ENCODE measurements around the gene ZDHHC8. TPM values are rescaled to one million over a fixed set of nuclear protein-coding genes. Genes with fewer than 3 reads are reported as not detected.

Gene ZDHHC8, protein sequence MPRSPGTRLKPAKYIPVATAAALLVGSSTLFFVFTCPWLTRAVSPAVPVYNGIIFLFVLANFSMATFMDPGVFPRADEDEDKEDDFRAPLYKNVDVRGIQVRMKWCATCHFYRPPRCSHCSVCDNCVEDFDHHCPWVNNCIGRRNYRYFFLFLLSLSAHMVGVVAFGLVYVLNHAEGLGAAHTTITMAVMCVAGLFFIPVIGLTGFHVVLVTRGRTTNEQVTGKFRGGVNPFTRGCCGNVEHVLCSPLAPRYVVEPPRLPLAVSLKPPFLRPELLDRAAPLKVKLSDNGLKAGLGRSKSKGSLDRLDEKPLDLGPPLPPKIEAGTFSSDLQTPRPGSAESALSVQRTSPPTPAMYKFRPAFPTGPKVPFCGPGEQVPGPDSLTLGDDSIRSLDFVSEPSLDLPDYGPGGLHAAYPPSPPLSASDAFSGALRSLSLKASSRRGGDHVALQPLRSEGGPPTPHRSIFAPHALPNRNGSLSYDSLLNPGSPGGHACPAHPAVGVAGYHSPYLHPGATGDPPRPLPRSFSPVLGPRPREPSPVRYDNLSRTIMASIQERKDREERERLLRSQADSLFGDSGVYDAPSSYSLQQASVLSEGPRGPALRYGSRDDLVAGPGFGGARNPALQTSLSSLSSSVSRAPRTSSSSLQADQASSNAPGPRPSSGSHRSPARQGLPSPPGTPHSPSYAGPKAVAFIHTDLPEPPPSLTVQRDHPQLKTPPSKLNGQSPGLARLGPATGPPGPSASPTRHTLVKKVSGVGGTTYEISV
- total RNA-seq: 10 to 100 TPM; 64.0 to 75.6 (median 65.3) TPM
- total RNA-seq (2013): 13.7 TPM

DNA sequence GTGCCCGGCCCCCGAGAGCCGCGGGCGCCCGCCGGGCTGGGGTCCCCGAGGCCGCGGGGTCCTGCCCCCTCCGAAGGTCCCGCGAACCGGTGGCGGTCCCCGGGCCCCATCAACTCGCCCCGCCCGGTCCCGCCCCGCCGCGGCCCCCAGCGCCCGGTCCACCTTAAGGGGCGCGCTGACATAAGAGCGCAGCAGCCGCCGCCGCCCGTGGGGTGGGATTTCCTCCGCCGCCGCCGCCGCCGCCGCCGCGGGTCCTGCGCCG, at the start of gene ZDHHC8:
Gene ZDHHC8, plus strand, starts transcription at position 208 of the 262 bp plus-strand sequence. CDS start 144 bp downstream, outside the sequence.
- peak within 1 kb of the TSS; percentile 66 for H3K4me3 ChIP-seq (ENCODE audit: low read length)
- intact Hi-C loops (cut with micrococcal nuclease): loop anchor here (2.0 kb wide), 1 partner anchor 15 kb away; the partner anchor contains the start of genes RANBP1 and TRMT2A
- TF ChIP-seq, protein P1, sequence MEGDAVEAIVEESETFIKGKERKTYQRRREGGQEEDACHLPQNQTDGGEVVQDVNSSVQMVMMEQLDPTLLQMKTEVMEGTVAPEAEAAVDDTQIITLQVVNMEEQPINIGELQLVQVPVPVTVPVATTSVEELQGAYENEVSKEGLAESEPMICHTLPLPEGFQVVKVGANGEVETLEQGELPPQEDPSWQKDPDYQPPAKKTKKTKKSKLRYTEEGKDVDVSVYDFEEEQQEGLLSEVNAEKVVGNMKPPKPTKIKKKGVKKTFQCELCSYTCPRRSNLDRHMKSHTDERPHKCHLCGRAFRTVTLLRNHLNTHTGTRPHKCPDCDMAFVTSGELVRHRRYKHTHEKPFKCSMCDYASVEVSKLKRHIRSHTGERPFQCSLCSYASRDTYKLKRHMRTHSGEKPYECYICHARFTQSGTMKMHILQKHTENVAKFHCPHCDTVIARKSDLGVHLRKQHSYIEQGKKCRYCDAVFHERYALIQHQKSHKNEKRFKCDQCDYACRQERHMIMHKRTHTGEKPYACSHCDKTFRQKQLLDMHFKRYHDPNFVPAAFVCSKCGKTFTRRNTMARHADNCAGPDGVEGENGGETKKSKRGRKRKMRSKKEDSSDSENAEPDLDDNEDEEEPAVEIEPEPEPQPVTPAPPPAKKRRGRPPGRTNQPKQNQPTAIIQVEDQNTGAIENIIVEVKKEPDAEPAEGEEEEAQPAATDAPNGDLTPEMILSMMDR (IDR thresholded peaks at IDR 0.05): no peak
- H3K9me3 ChIP-seq (ENCODE audit: control insufficient read depth, insufficient read depth, low read length): no peaks in the 10 kb centered on the region
- H3K27ac Mint-ChIP-seq: peak within 1 kb of the TSS in 1 of 2 donors; percentile 35
- WGBS (ENCODE audit: insufficient coverage): 0% methylated on average over 43 of the region's 43 CpGs
- H3K27ac ChIP-seq (ENCODE audit: low read length): peak within 1 kb of the TSS; percentile 67
- no peaks in the 10 kb centered on the region for H3K36me3 Mint-ChIP-seq
- peaks cover 46% of the 10 kb centered on the region for H3K4me1 ChIP-seq (ENCODE audit: control insufficient read depth, insufficient read depth, low read length)
- H3K27me3 Mint-ChIP-seq (ENCODE audit: low read depth in 2 of 2): no peaks in the 10 kb centered on the region
- H3K4me1 Mint-ChIP-seq: peaks cover 0 to 25% of the 10 kb centered on the region in 2 donors
- no peaks in the 10 kb centered on the region for H3K27me3 ChIP-seq (ENCODE audit: control insufficient read depth, insufficient read depth, low read length)
- peak within 1 kb of the TSS; percentile 74 for H3K4me3 Mint-ChIP-seq
- DNase-seq (peak; percentile 29 to 68), ATAC-seq (peak; percentile 74 to 80 (median 77))
- H3K36me3 ChIP-seq (ENCODE audit: control insufficient read depth, insufficient read depth, low read length): no peaks in the 10 kb centered on the region
- H3K9me3 Mint-ChIP-seq: no peaks in the 10 kb centered on the region

DNA sequence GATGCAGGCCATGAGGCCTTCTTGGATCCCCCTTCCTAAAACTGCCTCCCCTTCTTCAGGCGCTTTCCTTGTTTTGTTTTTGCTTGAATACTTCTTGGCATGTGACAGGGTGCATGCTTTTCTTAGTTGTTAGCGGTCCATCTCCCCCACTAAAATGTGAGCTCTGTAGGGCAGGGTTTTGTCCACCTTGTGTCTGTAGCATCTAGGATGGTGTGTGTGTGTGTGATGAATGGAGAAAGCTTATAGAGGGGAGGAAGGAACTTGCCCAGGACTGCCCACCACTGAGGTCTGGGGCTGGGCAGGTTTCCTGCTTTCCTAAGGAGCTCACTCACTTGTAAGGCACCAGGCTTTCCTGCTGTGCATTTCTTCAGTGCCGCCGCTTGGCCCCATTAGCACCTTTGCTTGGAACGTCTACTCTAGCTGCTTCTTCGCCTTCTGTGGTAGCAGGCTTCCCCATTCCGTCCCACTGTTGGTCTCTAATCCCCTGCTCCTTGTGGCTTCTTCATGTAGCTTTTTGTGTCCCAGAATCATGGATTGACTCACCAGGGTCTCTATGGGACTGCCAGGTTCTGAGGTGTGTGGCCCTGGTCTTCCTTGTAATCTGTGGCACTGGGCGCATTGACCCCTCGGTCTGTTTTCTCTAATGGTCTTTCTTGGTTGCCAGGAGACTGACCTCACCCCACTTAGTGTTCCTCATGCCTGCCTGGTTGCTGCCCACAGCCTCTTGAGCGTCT, 48.3 kb upstream of the ZDHHC8 start:
- no peak overlapping the region for H3K27ac ChIP-seq (ENCODE audit: low read length)
- no peak overlapping the region for H3K4me3 ChIP-seq (ENCODE audit: low read length)
- Mint-ChIP-seq H3K4me3 (peak overlapping the region; percentile 30), H3K36me3 (no peaks in the 10 kb centered on the region), H3K27me3 (ENCODE audit: low read depth in 2 of 2) (no peaks in the 10 kb centered on the region), H3K4me1 (peaks cover 54 to 58% of the 10 kb centered on the region in 2 donors), H3K27ac (peak overlapping the region in 1 of 2 donors; percentile 55), H3K9me3 (no peaks in the 10 kb centered on the region)
- intact Hi-C loops (cut with micrococcal nuclease): loop anchor here (5.0 kb wide), 1 partner anchor 39 kb away; no protein-coding TSS in a partner anchor
- TF ChIP-seq, protein P1 (IDR thresholded peaks at IDR 0.05): no peak
- ATAC-seq: no peak
- no peaks in the 10 kb centered on the region for H3K9me3 ChIP-seq (ENCODE audit: control insufficient read depth, insufficient read depth, low read length)
- H3K27me3 ChIP-seq (ENCODE audit: control insufficient read depth, insufficient read depth, low read length): no peaks in the 10 kb centered on the region
- H3K36me3 ChIP-seq (ENCODE audit: control insufficient read depth, insufficient read depth, low read length): peaks cover 23% of the 10 kb centered on the region
- DNase-seq: no peak
- WGBS (ENCODE audit: insufficient coverage): 92% methylated on average over 10 of the region's 10 CpGs
- peaks cover 60% of the 10 kb centered on the region for H3K4me1 ChIP-seq (ENCODE audit: control insufficient read depth, insufficient read depth, low read length)

DNA sequence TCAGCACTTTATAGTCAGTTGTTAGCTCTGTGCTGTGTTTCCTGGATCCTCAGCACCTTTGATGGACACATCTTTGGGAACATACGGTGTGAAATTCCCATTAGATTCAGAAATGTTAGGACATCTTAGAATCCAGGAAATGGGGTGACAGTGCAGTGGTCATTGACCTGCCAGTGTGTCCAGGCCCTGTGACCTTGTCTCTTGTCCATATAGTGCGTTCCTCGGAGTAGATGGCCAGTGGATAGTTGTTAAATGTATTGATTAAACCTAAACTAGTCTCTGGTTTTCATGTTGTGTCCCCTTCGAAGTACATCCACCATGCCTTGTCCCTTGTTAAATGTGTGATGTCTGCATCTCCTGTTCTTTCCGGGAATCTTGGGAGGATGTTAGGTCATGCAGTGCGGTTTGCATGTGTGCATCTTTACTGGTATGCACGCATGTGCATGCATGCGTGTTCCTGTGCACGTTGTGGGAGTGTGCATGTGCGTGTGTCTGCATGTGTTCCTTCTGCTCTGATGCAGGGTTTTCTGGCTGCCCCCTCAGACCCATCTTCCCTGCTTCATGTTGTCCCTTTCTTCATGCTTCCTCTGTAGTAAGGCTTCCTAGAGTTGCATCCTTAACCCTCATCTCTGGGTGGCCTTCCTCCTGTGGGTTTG, 47.6 kb upstream of the ZDHHC8 start:
- intact Hi-C loops (cut with micrococcal nuclease): loop anchor here (5.0 kb wide), 1 partner anchor 38 kb away; no protein-coding TSS in a partner anchor
- Mint-ChIP-seq H3K36me3 (no peaks in the 10 kb centered on the region), H3K9me3 (no peaks in the 10 kb centered on the region), H3K4me3 (no peak overlapping the region), H3K27ac (peak overlapping the region in 1 of 2 donors; percentile 55), H3K27me3 (ENCODE audit: low read depth in 2 of 2) (no peaks in the 10 kb centered on the region), H3K4me1 (peaks cover 54 to 58% of the 10 kb centered on the region in 2 donors)
- Histone ChIP-seq H3K27ac (ENCODE audit: low read length) (no peak overlapping the region), H3K4me3 (ENCODE audit: low read length) (no peak overlapping the region), H3K9me3 (ENCODE audit: control insufficient read depth, insufficient read depth, low read length) (no peaks in the 10 kb centered on the region), H3K4me1 (ENCODE audit: control insufficient read depth, insufficient read depth, low read length) (peaks cover 66% of the 10 kb centered on the region), H3K27me3 (ENCODE audit: control insufficient read depth, insufficient read depth, low read length) (no peaks in the 10 kb centered on the region), H3K36me3 (ENCODE audit: control insufficient read depth, insufficient read depth, low read length) (peaks cover 26% of the 10 kb centered on the region)
- DNase-seq (no peak), ATAC-seq (no peak)
- TF ChIP-seq, protein P1 (IDR thresholded peaks at IDR 0.05): no peak
- 94% methylated on average over 10 of the region's 10 CpGs for WGBS (ENCODE audit: insufficient coverage)
